ENCODE measurements around the gene XPNPEP1.
"Not testable (repeated sequence)": the region's sequence is repeated elsewhere in the genome, so short reads cannot be mapped to it uniquely, and the experiment has no call there.

XPNPEP1 gene

GRCh38 chr10:109926061-109926745 is 2.9 kb upstream of the XPNPEP1 start:
- TF ChIP-seq CTCF (IDR thresholded peaks at IDR 0.05; ENCODE audit: borderline replicate concordance, control extremely low read depth, extremely low read depth, insufficient read depth, missing control alignments) = no peak
- DNase-seq (ENCODE audit: low spot score) = no peak
- in situ Hi-C loops (cut with MboI; ENCODE audit: low sequenced_read_pairs, unreplicated experiment) = no loop called here

- no peak for TF ChIP-seq CTCF (IDR thresholded peaks at IDR 0.05; ENCODE audit: borderline replicate concordance, control extremely low read depth, extremely low read depth, insufficient read depth, missing control alignments)
- DNase-seq (ENCODE audit: low spot score) = no peak
- in situ Hi-C loops (cut with MboI; ENCODE audit: low sequenced_read_pairs, unreplicated experiment) = no loop called here
Measured at GRCh38 chr10:109924967-109925620, 1.8 kb upstream of the XPNPEP1 start.

GRCh38 chr10:109924087-109924486 is 776 bp upstream of the XPNPEP1 start:
- in situ Hi-C loops (cut with MboI; ENCODE audit: low sequenced_read_pairs, unreplicated experiment) = no loop called here
- DNase-seq (ENCODE audit: low spot score) = no peak
- no peak for TF ChIP-seq CTCF (IDR thresholded peaks at IDR 0.05; ENCODE audit: borderline replicate concordance, control extremely low read depth, extremely low read depth, insufficient read depth, missing control alignments)

- in situ Hi-C loops (cut with MboI; ENCODE audit: low sequenced_read_pairs, unreplicated experiment) = no loop called here
- TF ChIP-seq CTCF (IDR thresholded peaks at IDR 0.05; ENCODE audit: borderline replicate concordance, control extremely low read depth, extremely low read depth, insufficient read depth, missing control alignments) = no peak
- no peak for DNase-seq (ENCODE audit: low spot score)
Measured at GRCh38 chr10:109922358-109922975, 844 bp downstream of the XPNPEP1 start.

- TF ChIP-seq CTCF (IDR thresholded peaks at IDR 0.05; ENCODE audit: borderline replicate concordance, control extremely low read depth, extremely low read depth, insufficient read depth, missing control alignments) = no peak
Measured at GRCh38 chr10:109920016-109920415, 3.3 kb downstream of the XPNPEP1 start.

GRCh38 chr10:109919220-109919619 is 4.1 kb downstream of the XPNPEP1 start:
- in situ Hi-C loops (cut with MboI; ENCODE audit: low sequenced_read_pairs, unreplicated experiment) = no loop called here
- no peak for TF ChIP-seq CTCF (IDR thresholded peaks at IDR 0.05; ENCODE audit: borderline replicate concordance, control extremely low read depth, extremely low read depth, insufficient read depth, missing control alignments)
- no peak for DNase-seq (ENCODE audit: low spot score)

More at GRCh38 chr10:109920016-109920415, 3.3 kb downstream of the XPNPEP1 start:
- DNase-seq (ENCODE audit: low spot score) = no peak
- in situ Hi-C loops (cut with MboI; ENCODE audit: low sequenced_read_pairs, unreplicated experiment) = no loop called here

- in situ Hi-C loops (cut with MboI; ENCODE audit: low sequenced_read_pairs, unreplicated experiment); DNase-seq (ENCODE audit: low spot score): not testable (repeated sequence)
Measured at GRCh38 chr10:109918707-109919106, 4.6 kb downstream of the XPNPEP1 start.

All from GM13976 (cell line).